Epithelial cell of proximal tubule (primary cell): Measurements from ENCODE around the gene GRK4. TPM values are rescaled to one million over a fixed set of nuclear protein-coding genes. Genes with fewer than 3 reads are reported as not detected.
"Not testable (repeated sequence)": the region's sequence is repeated elsewhere in the genome, so short reads cannot be mapped to it uniquely, and the experiment has no call there.

Experiments used
- DNase-seq: peaks from one replicate; pipeline ENCODE4 v3.0.0-alpha.2; 2011; ENCODE audit warnings: low read depth
- H3K4me3 ChIP-seq: 2 replicates; pipeline ENCODE4 v1.5.1; 2011; ENCODE audit warnings: low read depth, mild to moderate bottlenecking, low read length
- total RNA-seq: library from RNA; depleted of rRNA; stranded (reverse); fragments of >200 nt; gene quantifications from 2 replicates; pipeline ENCODE4 v1.2.3, GENCODE V29; 2015
- TF ChIP-seq, protein P1 (sequence below): conservative IDR thresholded peaks from 2 replicates; pipeline ENCODE4 v1.5.1; 2012; ENCODE audit warnings: low read depth, mild to moderate bottlenecking, low read length

Gene GRK4
- total RNA-seq, 1 donor from 2014 or later, result 1.3 TPM

DNA sequence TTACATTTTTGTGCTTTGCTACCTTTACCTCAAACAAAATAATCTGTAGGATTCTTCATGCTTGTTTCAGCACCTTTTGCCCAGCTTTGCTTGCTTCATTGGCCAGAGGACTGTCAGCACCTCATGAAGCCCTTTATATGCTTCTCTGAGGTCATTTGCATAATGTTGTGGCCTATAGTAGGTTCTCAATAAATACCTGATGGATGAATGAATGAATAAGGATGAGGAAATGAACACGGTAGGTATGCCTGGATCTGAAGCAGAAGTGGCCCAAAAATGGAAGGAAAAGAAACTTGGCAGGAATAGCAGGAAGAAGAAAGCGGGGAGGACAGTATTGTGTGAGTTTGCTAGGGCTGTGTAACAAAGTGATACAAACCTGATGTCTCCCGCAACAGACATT lies 7.9 kb downstream of the GRK4 start:
- no peak overlapping the region for H3K4me3 ChIP-seq
- DNase-seq, result no peak
- TF ChIP-seq, protein P1, sequence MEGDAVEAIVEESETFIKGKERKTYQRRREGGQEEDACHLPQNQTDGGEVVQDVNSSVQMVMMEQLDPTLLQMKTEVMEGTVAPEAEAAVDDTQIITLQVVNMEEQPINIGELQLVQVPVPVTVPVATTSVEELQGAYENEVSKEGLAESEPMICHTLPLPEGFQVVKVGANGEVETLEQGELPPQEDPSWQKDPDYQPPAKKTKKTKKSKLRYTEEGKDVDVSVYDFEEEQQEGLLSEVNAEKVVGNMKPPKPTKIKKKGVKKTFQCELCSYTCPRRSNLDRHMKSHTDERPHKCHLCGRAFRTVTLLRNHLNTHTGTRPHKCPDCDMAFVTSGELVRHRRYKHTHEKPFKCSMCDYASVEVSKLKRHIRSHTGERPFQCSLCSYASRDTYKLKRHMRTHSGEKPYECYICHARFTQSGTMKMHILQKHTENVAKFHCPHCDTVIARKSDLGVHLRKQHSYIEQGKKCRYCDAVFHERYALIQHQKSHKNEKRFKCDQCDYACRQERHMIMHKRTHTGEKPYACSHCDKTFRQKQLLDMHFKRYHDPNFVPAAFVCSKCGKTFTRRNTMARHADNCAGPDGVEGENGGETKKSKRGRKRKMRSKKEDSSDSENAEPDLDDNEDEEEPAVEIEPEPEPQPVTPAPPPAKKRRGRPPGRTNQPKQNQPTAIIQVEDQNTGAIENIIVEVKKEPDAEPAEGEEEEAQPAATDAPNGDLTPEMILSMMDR, result no peak

DNA sequence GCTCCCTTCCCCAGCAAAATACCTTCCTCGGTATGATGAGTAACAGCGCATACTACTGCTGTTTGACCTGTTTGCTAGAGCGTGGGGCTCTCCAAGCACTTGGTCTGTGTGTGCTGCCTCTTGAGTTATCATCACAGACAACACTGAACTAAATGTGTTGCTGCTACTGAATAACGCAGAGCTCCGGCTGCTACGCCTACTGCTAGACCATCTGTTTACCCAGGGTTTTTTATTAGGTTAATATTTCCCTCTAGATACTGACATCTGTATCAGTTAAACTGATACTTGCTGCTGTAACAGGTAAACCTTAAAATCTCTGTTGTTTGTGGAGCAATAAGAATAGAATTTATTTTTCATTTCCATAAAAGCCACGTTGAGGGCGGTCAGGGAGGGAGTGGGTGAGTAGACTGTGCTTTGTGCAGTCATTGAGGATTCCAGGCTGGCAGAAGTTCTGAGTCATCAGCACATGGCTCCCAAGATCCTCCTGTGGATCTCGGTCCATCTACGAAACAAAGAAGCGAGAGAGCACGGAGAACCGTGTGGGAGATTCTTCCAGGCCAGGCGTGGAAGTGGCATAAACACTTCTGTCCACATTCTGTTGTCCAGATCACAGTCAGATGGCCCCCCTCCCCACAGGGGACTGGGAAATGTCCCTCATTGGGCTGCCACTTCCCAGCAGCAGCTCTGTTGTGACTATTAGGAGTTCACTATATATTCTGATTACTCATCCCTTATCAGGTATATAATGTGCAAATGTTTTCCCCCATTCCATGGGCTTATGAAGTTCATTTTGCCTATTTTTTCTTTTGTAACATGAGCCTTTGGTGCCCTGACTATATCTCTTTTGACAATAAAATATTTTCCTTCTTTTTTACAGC lies 14.1 kb downstream of the GRK4 start:
- TF ChIP-seq, protein P1, result no peak
- DNase-seq, result no peak
- no peak overlapping the region for H3K4me3 ChIP-seq

DNA sequence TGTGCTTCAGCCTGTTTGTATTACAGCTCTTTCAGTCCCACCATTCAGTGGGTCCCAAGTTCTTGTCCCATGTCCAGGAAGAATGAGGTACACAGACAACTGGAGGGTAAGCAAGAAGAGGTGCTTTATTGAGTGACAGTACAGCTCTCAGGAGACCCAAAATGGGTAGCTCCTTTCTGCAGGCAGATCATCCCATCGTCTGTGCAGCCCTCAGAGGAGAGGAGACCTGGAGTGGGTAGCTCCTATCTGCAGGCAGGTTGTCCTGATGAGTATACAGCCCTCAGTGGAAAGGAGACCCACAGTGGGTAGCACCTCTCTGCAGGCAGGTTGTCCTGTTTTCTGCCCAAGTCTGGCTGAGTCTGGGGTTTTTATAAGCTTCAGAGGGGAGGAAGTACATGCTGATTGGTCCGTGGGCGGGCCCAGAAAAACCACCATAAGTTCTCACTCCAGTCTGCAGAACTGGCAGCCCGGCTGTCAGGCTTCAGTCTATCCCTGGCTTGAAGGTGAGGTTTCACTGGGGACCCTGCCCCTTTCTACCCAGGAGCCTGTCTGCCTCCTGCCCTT lies 18.0 kb downstream of the GRK4 start:
- TF ChIP-seq, protein P1, result no peak
- no peak for DNase-seq
- H3K4me3 ChIP-seq, result no peak overlapping the region

DNA sequence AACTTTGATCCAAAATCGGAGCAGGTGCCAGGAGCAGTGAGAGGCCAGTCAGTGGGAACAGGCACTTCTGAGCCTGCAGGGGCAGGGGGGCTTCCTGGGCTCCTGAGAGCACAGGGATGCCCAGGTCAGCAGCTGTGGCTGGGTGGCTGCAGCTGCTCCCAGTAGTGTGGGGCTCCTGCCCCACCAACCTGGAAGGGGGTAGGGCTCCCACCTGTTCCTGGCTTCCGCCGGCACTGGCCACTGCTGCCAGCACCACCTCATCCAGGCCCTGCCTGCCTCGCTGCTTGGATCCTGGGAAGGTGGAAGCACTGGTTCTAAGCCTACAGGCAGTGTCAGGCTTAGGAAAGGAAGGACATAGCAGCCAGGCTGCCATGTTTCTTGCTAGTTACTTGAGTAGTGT lies 18.6 kb downstream of the GRK4 start:
- TF ChIP-seq, protein P1, result no peak
- DNase-seq, result no peak
- no peak overlapping the region for H3K4me3 ChIP-seq

DNA sequence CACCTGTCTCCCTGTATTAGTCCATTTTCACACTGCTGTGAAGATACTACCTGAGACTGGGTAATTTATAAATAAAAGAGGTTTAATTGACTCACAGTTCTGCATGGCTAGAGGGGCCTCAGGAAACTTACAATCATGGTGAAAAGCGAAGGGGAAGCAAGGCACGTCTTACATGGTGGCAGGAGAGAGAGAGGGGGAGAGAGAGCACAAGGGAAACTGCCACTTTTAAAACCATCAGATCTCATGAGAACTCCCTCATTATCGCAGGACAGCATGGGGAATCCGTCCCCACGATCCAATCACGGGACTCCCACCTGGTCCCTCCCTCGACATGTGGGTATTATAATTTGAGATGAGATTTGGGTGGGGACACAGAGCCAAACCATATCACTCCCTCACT lies 20.3 kb downstream of the GRK4 start:
- DNase-seq, H3K4me3 ChIP-seq: not testable (repeated sequence)

DNA sequence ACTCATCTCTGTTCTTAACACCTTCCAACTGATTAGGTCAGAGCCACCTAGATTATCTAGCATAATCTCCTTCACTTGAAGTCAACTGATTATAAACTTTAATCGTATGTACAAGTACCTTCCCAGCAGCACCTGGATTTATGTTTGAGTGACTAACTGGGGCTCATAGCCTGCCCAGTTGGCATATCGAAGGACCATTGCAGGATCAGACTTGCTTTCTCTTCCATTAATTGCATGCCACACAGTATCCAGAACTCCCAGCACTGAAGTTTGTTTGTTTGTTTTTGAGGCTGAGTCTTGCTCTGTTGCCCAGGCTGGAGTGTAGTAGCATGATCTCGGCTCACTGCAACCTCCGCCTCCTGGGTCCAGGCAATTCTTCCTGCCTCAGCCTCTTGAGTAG lies 27.9 kb downstream of the GRK4 start:
- no peak for DNase-seq
- no peak overlapping the region for H3K4me3 ChIP-seq
- TF ChIP-seq, protein P1, result no peak

DNA sequence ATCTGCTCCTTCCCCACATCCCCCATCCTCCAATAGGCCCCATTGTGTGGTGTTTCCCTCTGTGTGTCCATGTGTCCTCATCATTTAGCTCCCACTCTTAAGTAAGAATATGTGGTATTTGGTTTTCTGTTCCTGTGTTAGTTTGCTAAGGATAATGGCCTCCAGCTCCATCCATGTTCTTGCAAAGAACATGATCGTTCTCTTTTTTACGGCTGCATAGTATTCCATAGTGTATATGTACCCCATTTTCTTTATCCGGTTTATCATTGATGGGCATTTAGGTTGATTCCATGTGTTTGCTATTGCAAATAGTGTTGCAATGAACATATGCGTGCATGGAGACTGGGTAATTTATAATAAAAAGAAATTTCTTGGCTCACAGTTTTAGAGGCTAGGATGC lies 31.5 kb downstream of the GRK4 start:
- DNase-seq, result no peak
- no peak overlapping the region for H3K4me3 ChIP-seq
- TF ChIP-seq, protein P1, result no peak
